Stimulated activated CD8-positive, alpha-beta memory T cell treated with anti-CD3 and anti-CD28 coated beads, Interleukin-7, amount 100 ng/mL, for 48 hours (primary cell): ENCODE data around the gene MYPN.
"Not testable (repeated sequence)": the region's sequence is repeated elsewhere in the genome, so short reads cannot be mapped to it uniquely, and the experiment has no call there.

Experiments
- DNase-seq, 2 donors: peaks; one replicate each; pipeline ENCODE4 v3.0.0-alpha.2; 2020; ENCODE audit warnings: low read depth in 1 of 2; ENCODE audit errors: extremely low read depth in 1 of 2

The MYPN gene

GRCh38 chr10:68223535-68224165, 114.4 kb downstream of the MYPN start:
- DNase-seq, result no peak

- no peak for DNase-seq
Measured at GRCh38 chr10:68224810-68225209, 115.5 kb downstream of the MYPN start.

- DNase-seq, result no peak
Measured at GRCh38 chr10:68230268-68230667, 121.0 kb downstream of the MYPN start.

- peak; percentile 6 to 15 for DNase-seq
Measured at GRCh38 chr10:68231106-68231816, 122.0 kb downstream of the MYPN start.

GRCh38 chr10:68231817-68232251, 122.5 kb downstream of the MYPN start, which contains the start of gene ATOH7:
ATOH7 (minus strand) TSS chr10:68232113; CDS start chr10:68231677, 436 bp downstream.
- no peak for DNase-seq

GRCh38 chr10:68233046-68233445, 123.8 kb downstream of the MYPN start:
- no peak for DNase-seq

- DNase-seq, result no peak
Measured at GRCh38 chr10:68235111-68235510, 125.8 kb downstream of the MYPN start.

- no peak for DNase-seq
Measured at GRCh38 chr10:68235581-68235980, 126.3 kb downstream of the MYPN start.

- DNase-seq, result no peak
Measured at GRCh38 chr10:68237173-68237572, 127.9 kb downstream of the MYPN start.

GRCh38 chr10:68238371-68238770, 129.1 kb downstream of the MYPN start:
- no peak for DNase-seq

GRCh38 chr10:68239069-68239468, 129.8 kb downstream of the MYPN start:
- no peak for DNase-seq

GRCh38 chr10:68239596-68240150, 130.4 kb downstream of the MYPN start:
- DNase-seq, result no peak

- no peak for DNase-seq
Measured at GRCh38 chr10:68242051-68242450, 132.8 kb downstream of the MYPN start.

- not testable (repeated sequence) for DNase-seq
Measured at GRCh38 chr10:68246397-68246796, 137.1 kb downstream of the MYPN start.

GRCh38 chr10:68247931-68248330, 138.6 kb downstream of the MYPN start:
- no peak for DNase-seq

- no peak for DNase-seq
Measured at GRCh38 chr10:68249297-68249696, 140.0 kb downstream of the MYPN start.

- no peak for DNase-seq
Measured at GRCh38 chr10:68251151-68251550, 141.9 kb downstream of the MYPN start.

GRCh38 chr10:68251625-68252495, 142.6 kb downstream of the MYPN start:
- no peak for DNase-seq

GRCh38 chr10:68253346-68253745, 144.1 kb downstream of the MYPN start:
- no peak for DNase-seq

- no peak for DNase-seq
Measured at GRCh38 chr10:68261132-68261856, 152.0 kb downstream of the MYPN start.
